ENCODE results near the gene RTN4RL2. TPM values are rescaled to one million over a fixed set of nuclear protein-coding genes. Genes with fewer than 3 reads are reported as not detected.
A peak's percentile ranks its signal among the peaks of the same experiment; 100 is the strongest.

The RTN4RL2 gene
- polyA plus RNA-seq, 3 donors: 0.40 to 0.53 (median 0.44) TPM

- H3K36me3 Mint-ChIP-seq: peaks cover 17 to 42% of the 10 kb centered on the region in 2 donors
- H3K36me3 ChIP-seq (replicated peaks in 1 of 2; ENCODE audit: control insufficient read depth in 1 of 2, insufficient read depth in 2 of 2, low read length in 2 of 2): peaks cover 14 to 24% of the 10 kb centered on the region in 2 donors
- peaks cover 4 to 10% of the 10 kb centered on the region in 2 donors for H3K4me1 ChIP-seq (ENCODE audit: control insufficient read depth in 1 of 2, insufficient read depth in 2 of 2, low read length in 2 of 2)
- no peak overlapping the region for H3K4me3 Mint-ChIP-seq
- no peak overlapping the region for H2AFZ ChIP-seq (ENCODE audit: insufficient read depth, low read depth, low read length, poor library complexity, severe bottlenecking)
- intact Hi-C loops (cut with micrococcal nuclease): no loop called here
- no peaks in the 10 kb centered on the region for H3K9me3 ChIP-seq (replicated peaks in 1 of 2; ENCODE audit: control insufficient read depth in 1 of 2, insufficient read depth in 1 of 2, low read length in 2 of 2)
- H3K4me2 ChIP-seq (replicated peaks; ENCODE audit: extremely low read depth, low read length, poor library complexity, severe bottlenecking): no peak overlapping the region
- H3K9me3 Mint-ChIP-seq: no peaks in the 10 kb centered on the region
- TF ChIP-seq CTCF (IDR thresholded peaks at IDR 0.05): no peak
- H3K27ac Mint-ChIP-seq: peak overlapping the region in 2 of 7 donors; percentile 21 to 26
- no peak overlapping the region for H3K27ac ChIP-seq (ENCODE audit: low read depth in 1 of 2, low read length in 2 of 2)
- H3K27me3 Mint-ChIP-seq (ENCODE audit: low read depth in 3 of 3): no peaks in the 10 kb centered on the region
- no peak for DNase-seq
- no peak overlapping the region for H3K9ac ChIP-seq (ENCODE audit: insufficient read depth, low read length, poor library complexity, severe bottlenecking)
- no peaks in the 10 kb centered on the region for H3K27me3 ChIP-seq (ENCODE audit: control insufficient read depth in 2 of 2, insufficient read depth in 2 of 2, low read length in 2 of 2)
- peaks cover 8% of the 10 kb centered on the region for H3K4me1 Mint-ChIP-seq
- no peak overlapping the region for H3K4me3 ChIP-seq (replicated peaks in 1 of 3; ENCODE audit: low read depth in 2 of 3, low read length in 3 of 3)
- WGBS (ENCODE audit: insufficient coverage): 100% methylated on average over 1 of the region's 3 CpGs
- no peaks in the 10 kb centered on the region for H4K20me1 ChIP-seq (ENCODE audit: insufficient read depth, low read length)
- H3K79me2 ChIP-seq (ENCODE audit: insufficient read depth, low read length): peaks cover 12% of the 10 kb centered on the region
Measured at GRCh38 chr11:57502376-57502775, 42.0 kb downstream of the RTN4RL2 start.

GRCh38 chr11:57502870-57503269 is 42.5 kb downstream of the RTN4RL2 start:
- Mint-ChIP-seq H3K27ac (peak overlapping the region in 1 of 7 donors; percentile 26), H3K36me3 (peaks cover 12 to 37% of the 10 kb centered on the region in 2 donors), H3K4me3 (no peak overlapping the region), H3K9me3 (no peaks in the 10 kb centered on the region), H3K4me1 (peaks cover 8% of the 10 kb centered on the region), H3K27me3 (ENCODE audit: low read depth in 3 of 3) (no peaks in the 10 kb centered on the region)
- Histone ChIP-seq H3K36me3 (replicated peaks in 1 of 2; ENCODE audit: control insufficient read depth in 1 of 2, insufficient read depth in 2 of 2, low read length in 2 of 2) (peaks cover 14 to 23% of the 10 kb centered on the region in 2 donors), H3K4me2 (replicated peaks; ENCODE audit: extremely low read depth, low read length, poor library complexity, severe bottlenecking) (no peak overlapping the region), H3K27me3 (ENCODE audit: control insufficient read depth in 2 of 2, insufficient read depth in 2 of 2, low read length in 2 of 2) (no peaks in the 10 kb centered on the region), H3K4me1 (ENCODE audit: control insufficient read depth in 1 of 2, insufficient read depth in 2 of 2, low read length in 2 of 2) (peaks cover 4 to 10% of the 10 kb centered on the region in 2 donors), H3K79me2 (ENCODE audit: insufficient read depth, low read length) (peaks cover 12% of the 10 kb centered on the region), H3K4me3 (replicated peaks in 1 of 3; ENCODE audit: low read depth in 2 of 3, low read length in 3 of 3) (no peak overlapping the region), H3K9ac (ENCODE audit: insufficient read depth, low read length, poor library complexity, severe bottlenecking) (no peak overlapping the region), H2AFZ (ENCODE audit: insufficient read depth, low read depth, low read length, poor library complexity, severe bottlenecking) (no peak overlapping the region), H3K9me3 (replicated peaks in 1 of 2; ENCODE audit: control insufficient read depth in 1 of 2, insufficient read depth in 1 of 2, low read length in 2 of 2) (no peaks in the 10 kb centered on the region), H3K27ac (ENCODE audit: low read depth in 1 of 2, low read length in 2 of 2) (no peak overlapping the region), H4K20me1 (ENCODE audit: insufficient read depth, low read length) (no peaks in the 10 kb centered on the region)
- intact Hi-C loops (cut with micrococcal nuclease): no loop called here
- no peak for DNase-seq
- TF ChIP-seq CTCF (IDR thresholded peaks at IDR 0.05): no peak

Measured in CD14-positive monocyte (primary cell).